Measurements from ENCODE around the gene NXF1.

- TF ChIP-seq, protein P1, sequence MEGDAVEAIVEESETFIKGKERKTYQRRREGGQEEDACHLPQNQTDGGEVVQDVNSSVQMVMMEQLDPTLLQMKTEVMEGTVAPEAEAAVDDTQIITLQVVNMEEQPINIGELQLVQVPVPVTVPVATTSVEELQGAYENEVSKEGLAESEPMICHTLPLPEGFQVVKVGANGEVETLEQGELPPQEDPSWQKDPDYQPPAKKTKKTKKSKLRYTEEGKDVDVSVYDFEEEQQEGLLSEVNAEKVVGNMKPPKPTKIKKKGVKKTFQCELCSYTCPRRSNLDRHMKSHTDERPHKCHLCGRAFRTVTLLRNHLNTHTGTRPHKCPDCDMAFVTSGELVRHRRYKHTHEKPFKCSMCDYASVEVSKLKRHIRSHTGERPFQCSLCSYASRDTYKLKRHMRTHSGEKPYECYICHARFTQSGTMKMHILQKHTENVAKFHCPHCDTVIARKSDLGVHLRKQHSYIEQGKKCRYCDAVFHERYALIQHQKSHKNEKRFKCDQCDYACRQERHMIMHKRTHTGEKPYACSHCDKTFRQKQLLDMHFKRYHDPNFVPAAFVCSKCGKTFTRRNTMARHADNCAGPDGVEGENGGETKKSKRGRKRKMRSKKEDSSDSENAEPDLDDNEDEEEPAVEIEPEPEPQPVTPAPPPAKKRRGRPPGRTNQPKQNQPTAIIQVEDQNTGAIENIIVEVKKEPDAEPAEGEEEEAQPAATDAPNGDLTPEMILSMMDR (IDR thresholded peaks at IDR 0.05): no peak
- TF ChIP-seq EZH2 (IDR thresholded peaks at IDR 0.05; ENCODE audit: borderline replicate concordance, insufficient read depth, low read depth, low read length, poor library complexity, severe bottlenecking): no peak
These were observed 5.8 kb downstream of the NXF1 start for GRCh38 chr11:62799486-62799885.

Data from B cell (primary cell).